ENCODE results near the gene BHLHE40.

GRCh38 chr3:4957978-4958377 is 21.3 kb upstream of the BHLHE40 start:
- TF ChIP-seq EZH2 (IDR thresholded peaks at IDR 0.05; ENCODE audit: borderline replicate concordance, low read depth, low read length, poor library complexity, severe bottlenecking), result no peak
- TF ChIP-seq CTCF (conservative IDR thresholded peaks at IDR 0.05; ENCODE audit: low read depth, low read length), result no peak
